Right ventricle myocardium superior (tissue), 1 donor: ENCODE data around the gene TEX2. TPM values are rescaled to one million over a fixed set of nuclear protein-coding genes. Genes with fewer than 3 reads are reported as not detected.
A peak's percentile ranks its signal among the peaks of the same experiment; 100 is the strongest.

Source experiments
- ATAC-seq: fragments of 200-7000 bp; cut with Tn5 transposase; one replicate; pipeline ENCODE4 v1.9.1; 2020; ENCODE audit warnings: mild to moderate bottlenecking; ENCODE audit not compliant: poor library complexity
- DNase-seq: peaks from one replicate; pipeline ENCODE4 v3.0.0-alpha.2; 2020
- intact Hi-C: fragments of 100-400 bp; cut with DNase I; formaldehyde crosslinking; loops from one replicate; pipeline ENCODE4 v1.11.2; 2022
- total RNA-seq: library from RNA; stranded (reverse); fragmentation: NEBNext Ultra II Directional; extraction: Animal tissue kit (Norgen Biotek cat#: 25700); gene quantifications from one replicate; pipeline ENCODE4 v1.2.1, GENCODE V29; 2021
- donor health status: DM: no; HTN: yes; CAD: no; lungs with severe emphysema.

Gene TEX2
- total RNA-seq, 1 donor from 2014 or later: 54.0 TPM

DNA sequence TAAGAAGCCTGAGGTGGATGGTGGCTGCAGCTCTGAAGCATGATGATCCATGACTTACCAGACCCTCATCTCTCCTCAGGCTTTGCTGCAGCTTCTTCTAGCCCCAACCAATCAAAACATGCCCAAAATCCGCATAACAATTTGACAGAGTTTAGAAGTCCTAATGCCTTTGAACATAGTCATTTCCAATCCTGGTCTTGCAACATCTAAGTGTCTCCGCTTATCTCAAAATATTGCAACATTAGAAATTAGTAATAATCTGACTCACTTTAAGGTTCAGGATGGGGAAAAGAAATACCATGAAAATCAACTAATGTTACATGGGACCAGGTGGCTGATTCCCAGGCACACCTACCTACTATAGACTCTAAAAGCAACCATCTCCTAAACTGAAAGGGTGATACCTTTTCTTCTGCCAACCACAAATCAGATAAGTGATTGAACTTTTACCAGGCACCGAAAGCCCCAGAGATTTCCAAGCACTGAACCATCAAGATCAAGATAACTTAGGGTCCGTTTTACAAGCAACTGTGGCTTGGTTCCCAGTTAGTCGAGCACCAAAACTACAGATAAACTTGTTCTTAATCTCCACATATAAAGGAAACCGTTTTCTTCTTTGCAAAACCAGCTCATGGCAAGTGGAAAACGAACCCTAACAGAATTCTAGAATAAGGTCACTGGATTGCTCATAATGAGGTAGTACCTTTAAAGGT is 147.1 kb downstream of the TEX2 start:
- intact Hi-C loops: no loop called here

GRCh38 chr17:64115043-64115698 is 147.9 kb downstream of the TEX2 start:
- ATAC-seq (no peak), DNase-seq (no peak)
- intact Hi-C loops: no loop called here

More for the DNA sequence above, 147.1 kb downstream of the TEX2 start:
- DNase-seq: no peak
- peak; percentile 38 for ATAC-seq

DNA sequence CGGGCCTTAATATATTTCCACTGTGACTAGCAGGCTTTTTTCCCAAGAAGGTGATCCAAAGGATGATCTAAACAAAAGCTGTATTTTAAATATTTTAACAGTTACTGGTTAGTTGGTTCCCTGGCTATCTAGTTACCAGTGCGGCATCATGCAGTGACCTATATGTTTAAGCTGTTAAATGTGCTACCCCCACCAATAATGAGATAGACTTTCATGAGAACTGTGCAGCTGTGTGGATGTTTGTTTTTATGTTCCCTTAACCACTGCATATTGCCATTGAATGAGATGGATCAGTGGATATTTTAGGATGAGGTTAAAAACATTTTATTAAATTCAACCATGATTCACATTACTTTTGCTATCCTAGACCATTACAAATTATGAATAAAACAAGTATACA is 150.1 kb downstream of the TEX2 start:
- DNase-seq (no peak), ATAC-seq (no peak)
- intact Hi-C loops: no loop called here

DNA sequence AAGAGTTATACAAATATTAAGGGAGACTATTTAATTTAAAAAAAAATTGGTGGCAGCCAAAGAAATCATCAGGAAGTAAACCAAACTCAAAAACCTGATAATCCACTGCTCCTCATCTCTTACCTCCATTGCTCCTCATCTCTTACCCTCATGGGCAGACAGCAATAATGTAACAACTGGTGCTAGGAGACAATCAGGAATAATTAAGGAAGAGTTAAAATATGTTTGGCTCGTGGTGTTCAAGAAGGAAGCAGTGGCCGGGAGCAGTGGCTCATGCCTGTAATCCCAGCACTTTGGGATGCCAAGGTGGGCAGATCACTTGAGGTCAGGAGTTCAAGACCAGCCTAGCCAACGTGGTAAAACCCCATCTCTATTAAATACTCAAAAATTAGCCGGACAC is 151.2 kb downstream of the TEX2 start:
- DNase-seq (no peak), ATAC-seq (no peak)
- intact Hi-C loops: no loop called here

DNA sequence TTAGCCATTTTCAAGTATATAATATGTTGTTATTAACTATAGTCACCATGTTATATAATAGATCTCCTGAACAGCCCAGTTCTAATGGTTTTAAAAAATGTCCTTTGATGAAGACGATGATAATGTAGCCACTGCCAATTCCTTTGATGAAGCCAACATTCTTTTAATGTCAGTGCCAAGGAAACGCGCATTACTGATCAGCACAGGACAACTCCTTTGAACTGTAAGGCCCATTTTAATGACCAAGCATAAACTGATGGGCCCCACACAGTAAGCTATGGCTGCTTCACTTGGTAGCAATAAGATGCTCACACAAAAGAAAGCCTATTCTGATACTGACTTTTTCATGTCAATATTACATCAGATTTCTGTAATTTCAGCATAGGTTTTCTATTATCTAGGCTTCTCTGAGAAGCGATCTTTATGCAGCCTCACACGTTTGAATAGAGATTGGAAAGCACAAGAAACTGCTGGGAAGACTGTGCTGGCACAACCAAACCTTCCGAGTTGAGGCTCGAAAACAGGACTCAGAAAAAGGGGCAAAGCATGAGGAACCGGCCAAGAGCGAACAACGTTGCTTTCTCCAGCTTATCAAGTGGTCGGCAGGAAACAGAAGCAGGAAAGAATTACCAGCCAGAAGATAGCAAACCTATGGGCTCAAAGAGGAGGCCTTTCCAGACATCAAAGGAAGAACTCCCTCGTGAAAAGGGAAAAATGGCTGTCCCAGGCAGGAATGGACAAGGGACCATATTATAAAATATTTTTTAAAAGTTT is 152.5 kb downstream of the TEX2 start:
- DNase-seq: no peak

GRCh38 chr17:64109400-64109799 is 153.7 kb downstream of the TEX2 start:
- no peak for DNase-seq
- no peak for ATAC-seq
- intact Hi-C loops: no loop called here

More for the DNA sequence above, 152.5 kb downstream of the TEX2 start:
- ATAC-seq: no peak
- intact Hi-C loops: no loop called here

GRCh38 chr17:64107500-64108236 is 155.4 kb downstream of the TEX2 start:
- ATAC-seq: no peak

GRCh38 chr17:64106918-64107317 is 156.1 kb downstream of the TEX2 start:
- intact Hi-C loops: no loop called here
- DNase-seq: no peak
- ATAC-seq: no peak

More at GRCh38 chr17:64107500-64108236, 155.4 kb downstream of the TEX2 start:
- DNase-seq: no peak
- intact Hi-C loops: no loop called here

DNA sequence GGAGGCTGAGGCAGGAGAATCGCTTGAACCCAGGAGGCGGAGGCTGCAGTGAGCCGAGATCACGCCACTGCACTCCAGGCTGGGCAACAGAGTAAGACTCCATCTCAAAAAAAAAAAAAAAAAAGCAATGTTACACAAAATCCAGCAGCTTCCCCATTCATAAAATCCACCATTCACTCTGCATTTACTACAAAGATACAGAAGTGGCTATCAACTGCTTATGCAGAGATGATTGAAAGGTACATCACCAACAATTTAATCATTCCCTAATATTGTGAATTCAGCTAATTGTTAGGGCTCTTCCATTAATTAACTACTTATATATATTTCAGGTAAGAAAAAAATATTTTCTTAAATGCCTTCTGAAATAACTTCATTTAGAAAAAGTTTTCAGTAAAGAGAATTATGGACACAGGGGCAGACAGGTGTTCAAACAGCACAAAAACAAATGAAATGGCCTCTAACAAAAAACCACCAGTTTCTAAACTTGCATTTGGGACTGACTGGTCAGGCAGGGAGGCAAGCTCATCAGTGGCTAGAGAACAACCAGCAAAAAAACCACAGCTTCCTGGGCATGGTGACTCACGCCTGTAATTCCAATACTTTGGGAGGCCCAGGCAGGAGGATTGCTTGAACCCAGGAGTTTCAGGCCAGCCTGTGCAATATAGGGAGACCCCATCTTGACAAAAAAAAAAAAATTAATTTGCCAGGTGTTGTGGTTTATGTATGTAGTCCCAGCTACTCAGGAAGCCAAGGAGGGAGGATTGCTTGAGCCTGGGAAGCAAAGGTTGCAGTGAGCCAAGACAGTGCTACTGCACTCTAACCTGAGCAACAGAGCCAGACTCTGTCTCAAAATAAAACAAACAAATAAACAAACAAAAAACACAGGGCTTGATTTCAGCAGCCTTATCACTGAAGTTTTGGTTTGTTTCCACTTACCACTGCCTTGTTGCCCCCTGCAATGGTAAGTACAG is 159.4 kb downstream of the TEX2 start:
- intact Hi-C loops: no loop called here
- ATAC-seq: no peak
- DNase-seq: no peak

GRCh38 chr17:64102627-64103390 is 160.3 kb downstream of the TEX2 start:
- no peak for DNase-seq
- ATAC-seq: no peak
- intact Hi-C loops: no loop called here

GRCh38 chr17:64099543-64099942 is 163.5 kb downstream of the TEX2 start:
- DNase-seq (no peak), ATAC-seq (no peak)
- intact Hi-C loops: no loop called here

Other genes with a start within 250 kb of the TEX2 start
- gene ICAM2, start 242.6 kb downstream of the TEX2 start, total RNA-seq: 31.9 TPM
- gene ERN1, start 133.1 kb downstream of the TEX2 start, total RNA-seq: 6.7 TPM
- 89.9 TPM for gene PECAM1, start 127.6 kb upstream of the TEX2 start, total RNA-seq
- gene MILR1, start 185.9 kb upstream of the TEX2 start, total RNA-seq: 2.2 TPM
- 7.4 TPM for gene POLG2, start 233.8 kb upstream of the TEX2 start, total RNA-seq
- gene DDX5, start 243.0 kb upstream of the TEX2 start, total RNA-seq: 262 TPM
- 11.2 TPM for gene CEP95, start 243.7 kb upstream of the TEX2 start, total RNA-seq